CD14-positive monocyte (primary cell): Measurements from ENCODE around the gene EHF. TPM values are rescaled to one million over a fixed set of nuclear protein-coding genes. Genes with fewer than 3 reads are reported as not detected.

Experiments
- DNase-seq, 3 donors: peaks; one replicate each; pipeline ENCODE4 v3.0.0-alpha.2; 2011 to 2022
- H2AFZ ChIP-seq: 2 replicates; pipeline ENCODE4 v1.6.0; 2012; ENCODE audit warnings: mild to moderate bottlenecking, low read depth, low read length, inconsistent platforms; ENCODE audit not compliant: insufficient read depth, poor library complexity, severe bottlenecking
- H3K27ac ChIP-seq, 2 donors: 1 replicate in 1 of 2; 2 replicates in 1 of 2; pipeline ENCODE4 v1.5.1; 2012 to 2013; ENCODE audit warnings: low read length in 2 of 2, control low read depth in 1 of 2, inconsistent platforms in 1 of 2, low read depth in 1 of 2, mild to moderate bottlenecking in 1 of 2
- H3K27me3 ChIP-seq, 2 donors: one replicate each; pipeline versions ENCODE4 v1.6.0 to v1.6.1; 2011 to 2013; ENCODE audit warnings: low read length in 2 of 2; ENCODE audit not compliant: control insufficient read depth in 2 of 2, insufficient read depth in 2 of 2
- H3K36me3 ChIP-seq, 2 donors: replicated peaks in 1 of 2; 1 replicate in 1 of 2; 2 replicates in 1 of 2; pipeline versions ENCODE4 v1.5.1 to v1.6.1; 2012 to 2013; ENCODE audit warnings: low read length in 2 of 2, control low read depth in 1 of 2, inconsistent platforms in 1 of 2, mild to moderate bottlenecking in 1 of 2; ENCODE audit not compliant: insufficient read depth in 2 of 2, control insufficient read depth in 1 of 2
- H3K4me1 ChIP-seq, 2 donors: 1 replicate in 1 of 2; 2 replicates in 1 of 2; pipeline versions ENCODE4 v1.5.1 to v1.6.1; 2012 to 2013; ENCODE audit warnings: low read length in 2 of 2, control low read depth in 1 of 2, inconsistent platforms in 1 of 2, mild to moderate bottlenecking in 1 of 2, moderate library complexity in 1 of 2; ENCODE audit not compliant: insufficient read depth in 2 of 2, control insufficient read depth in 1 of 2
- H3K4me2 ChIP-seq: replicated peaks from 2 replicates; pipeline ENCODE3; 2012; ENCODE audit warnings: low read length, moderate library complexity, mild to moderate bottlenecking; ENCODE audit not compliant: poor library complexity, severe bottlenecking; ENCODE audit errors: extremely low read depth
- H3K4me3 ChIP-seq, 3 experiments: fragments of 200-600 bp in 1 of 3; sonication (generic) in 1 of 3; replicated peaks in 1 of 3; 1 replicate in 2 of 3; 2 replicates in 1 of 3; pipeline ENCODE4 v1.5.1; 2011 to 2013; ENCODE audit warnings: low read length in 3 of 3, mild to moderate bottlenecking in 3 of 3, control low read depth in 2 of 3, low read depth in 2 of 3, inconsistent platforms in 1 of 3, moderate library complexity in 1 of 3
- H3K79me2 ChIP-seq: 2 replicates; pipeline ENCODE4 v1.6.0; 2012; ENCODE audit warnings: mild to moderate bottlenecking, control low read depth, inconsistent platforms, low read length, moderate library complexity; ENCODE audit not compliant: insufficient read depth
- H3K9ac ChIP-seq: 2 replicates; pipeline ENCODE4 v1.6.0; 2017; ENCODE audit warnings: low read length, mild to moderate bottlenecking; ENCODE audit not compliant: insufficient read depth, poor library complexity, severe bottlenecking
- H3K9me3 ChIP-seq, 2 donors: replicated peaks in 1 of 2; 1 replicate in 1 of 2; 2 replicates in 1 of 2; pipeline versions ENCODE4 v1.5.1 to v1.6.1; 2012 to 2013; ENCODE audit warnings: low read length in 2 of 2, control low read depth in 1 of 2; ENCODE audit not compliant: control insufficient read depth in 1 of 2, insufficient read depth in 1 of 2
- H4K20me1 ChIP-seq: 2 replicates; pipeline ENCODE4 v1.6.0; 2012; ENCODE audit warnings: mild to moderate bottlenecking, low read length, control low read depth, moderate library complexity; ENCODE audit not compliant: insufficient read depth
- H3K27ac Mint-ChIP-seq, 7 donors: one replicate each; pipeline ENCODE4 v1.8.0; 2020; ENCODE audit warnings: mild to moderate bottlenecking in 7 of 7, mixed read lengths in 7 of 7, moderate library complexity in 6 of 7, inconsistent platforms in 2 of 7
- H3K27me3 Mint-ChIP-seq, 3 donors: one replicate each; pipeline ENCODE4 v1.8.0; 2021 to 2022; ENCODE audit warnings: low read depth in 3 of 3, mild to moderate bottlenecking in 3 of 3, mixed read lengths in 3 of 3, moderate library complexity in 3 of 3, inconsistent platforms in 1 of 3
- H3K36me3 Mint-ChIP-seq, 2 donors: one replicate each; pipeline ENCODE4 v1.8.0; 2020; ENCODE audit warnings: mixed read lengths in 2 of 2, inconsistent platforms in 1 of 2, mild to moderate bottlenecking in 1 of 2
- H3K4me1 Mint-ChIP-seq: one replicate; pipeline ENCODE4 v1.8.0; 2020; ENCODE audit warnings: mild to moderate bottlenecking, mixed read lengths
- H3K4me3 Mint-ChIP-seq, 2 donors: one replicate each; pipeline ENCODE4 v1.8.0; 2020; ENCODE audit warnings: mild to moderate bottlenecking in 2 of 2, mixed read lengths in 2 of 2, moderate library complexity in 1 of 2
- H3K9me3 Mint-ChIP-seq, 7 donors: one replicate each; pipeline ENCODE4 v1.8.0; 2020 to 2022; ENCODE audit warnings: mixed read lengths in 7 of 7, mild to moderate bottlenecking in 6 of 7, moderate library complexity in 6 of 7, inconsistent platforms in 2 of 7
- WGBS: methylation state at CpG from one replicate; pipeline ENCODE4 v1.1.5; 2013; ENCODE audit warnings: missing lambda C conversion rate; ENCODE audit not compliant: insufficient coverage; 5-methylcytosine and 5-hydroxymethylcytosine counted together
- intact Hi-C, 2 donors: fragments of 100-400 bp; cut with micrococcal nuclease; formaldehyde crosslinking; loops; one replicate each; pipeline versions ENCODE4 v1.15.0 to v1.15.1; 2023
- polyA plus RNA-seq, 3 donors: library from polyadenylated mRNA; depleted of rRNA in 1 of 3; unstranded in 2 of 3; stranded (reverse) in 1 of 3; fragments of 300-500 nt in 2 of 3; fragments of >200 nt in 1 of 3; fragmentation: Illumina TruSeq in 2 of 3; gene quantifications; 1 replicate in 2 of 3; 2 replicates in 1 of 3; pipeline ENCODE4 v1.2.3, GENCODE V29; 2012 to 2021
- TF ChIP-seq, protein P1 (sequence below): fragments of 200-600 bp; IDR thresholded peaks from one replicate; pipeline ENCODE4 v1.8.0; 2022; ENCODE audit warnings: antibody characterized with exemption, mild to moderate bottlenecking

The EHF gene
- polyA plus RNA-seq, 3 donors, result 0.17 to 0.21 TPM; not detected in 1

DNA sequence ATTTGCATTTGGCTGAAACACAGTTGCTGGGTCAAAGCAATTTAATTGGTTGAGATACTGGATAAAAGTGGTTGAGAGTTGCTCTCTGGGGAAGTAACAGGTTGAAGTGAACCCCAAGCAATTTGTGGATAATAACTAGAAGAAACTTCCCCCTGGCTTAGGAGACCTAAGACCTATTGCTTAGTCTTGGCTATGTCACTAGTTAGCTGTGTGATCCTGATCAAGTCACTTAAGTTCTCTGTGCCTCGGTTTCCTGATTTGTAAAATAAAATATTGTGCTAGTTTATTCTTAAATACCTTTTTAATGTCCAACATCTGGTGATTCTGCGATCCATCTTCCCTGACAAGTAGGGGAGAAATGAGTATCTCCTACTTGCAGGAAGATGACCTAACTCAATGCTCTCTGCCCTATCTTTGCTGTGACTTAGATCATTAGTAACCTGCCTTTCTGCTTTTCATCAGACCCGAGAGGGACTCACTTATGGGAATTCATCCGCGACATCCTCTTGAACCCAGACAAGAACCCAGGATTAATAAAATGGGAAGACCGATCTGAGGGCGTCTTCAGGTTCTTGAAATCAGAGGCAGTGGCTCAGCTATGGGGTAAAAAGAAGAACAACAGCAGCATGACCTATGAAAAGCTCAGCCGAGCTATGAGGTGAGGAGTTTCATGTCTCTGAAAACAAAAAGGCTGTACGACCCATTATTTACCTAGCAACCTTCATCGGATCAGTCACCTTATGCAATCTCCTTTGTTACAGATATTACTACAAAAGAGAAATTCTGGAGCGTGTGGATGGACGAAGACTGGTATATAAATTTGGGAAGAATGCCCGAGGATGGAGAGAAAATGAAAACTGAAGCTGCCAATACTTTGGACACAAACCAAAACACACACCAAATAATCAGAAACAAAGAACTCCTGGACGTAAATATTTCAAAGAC lies 37.5 kb downstream of the EHF start:
- TF ChIP-seq, protein P1, sequence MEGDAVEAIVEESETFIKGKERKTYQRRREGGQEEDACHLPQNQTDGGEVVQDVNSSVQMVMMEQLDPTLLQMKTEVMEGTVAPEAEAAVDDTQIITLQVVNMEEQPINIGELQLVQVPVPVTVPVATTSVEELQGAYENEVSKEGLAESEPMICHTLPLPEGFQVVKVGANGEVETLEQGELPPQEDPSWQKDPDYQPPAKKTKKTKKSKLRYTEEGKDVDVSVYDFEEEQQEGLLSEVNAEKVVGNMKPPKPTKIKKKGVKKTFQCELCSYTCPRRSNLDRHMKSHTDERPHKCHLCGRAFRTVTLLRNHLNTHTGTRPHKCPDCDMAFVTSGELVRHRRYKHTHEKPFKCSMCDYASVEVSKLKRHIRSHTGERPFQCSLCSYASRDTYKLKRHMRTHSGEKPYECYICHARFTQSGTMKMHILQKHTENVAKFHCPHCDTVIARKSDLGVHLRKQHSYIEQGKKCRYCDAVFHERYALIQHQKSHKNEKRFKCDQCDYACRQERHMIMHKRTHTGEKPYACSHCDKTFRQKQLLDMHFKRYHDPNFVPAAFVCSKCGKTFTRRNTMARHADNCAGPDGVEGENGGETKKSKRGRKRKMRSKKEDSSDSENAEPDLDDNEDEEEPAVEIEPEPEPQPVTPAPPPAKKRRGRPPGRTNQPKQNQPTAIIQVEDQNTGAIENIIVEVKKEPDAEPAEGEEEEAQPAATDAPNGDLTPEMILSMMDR, result no peak
- 100% methylated on average over 3 of the region's 14 CpGs for WGBS
- no peak overlapping the region for H3K4me3 Mint-ChIP-seq
- H3K27me3 ChIP-seq, result no peaks in the 10 kb centered on the region
- no peak overlapping the region for H3K4me2 ChIP-seq
- H3K4me1 ChIP-seq, result peaks cover 21% of the 10 kb centered on the region in 2 donors
- H3K79me2 ChIP-seq, result no peaks in the 10 kb centered on the region
- peaks cover 0 to 2% of the 10 kb centered on the region in 2 donors for H3K36me3 Mint-ChIP-seq
- intact Hi-C loops, result loop anchor here (10.0 kb wide), 2 partner anchors 74 to 376 kb away; no protein-coding TSS in a partner anchor
- H4K20me1 ChIP-seq, result no peaks in the 10 kb centered on the region
- no peak for DNase-seq
- H3K27ac ChIP-seq, result no peak overlapping the region
- H3K36me3 ChIP-seq, result no peaks in the 10 kb centered on the region
- no peak overlapping the region for H2AFZ ChIP-seq
- H3K9me3 ChIP-seq, result no peaks in the 10 kb centered on the region
- no peak overlapping the region for H3K9ac ChIP-seq
- no peak overlapping the region for H3K27ac Mint-ChIP-seq
- H3K4me1 Mint-ChIP-seq, result peaks cover 24% of the 10 kb centered on the region
- peaks cover 0 to 2% (median 0%) of the 10 kb centered on the region in 7 donors for H3K9me3 Mint-ChIP-seq
- H3K4me3 ChIP-seq, result no peak overlapping the region
- H3K27me3 Mint-ChIP-seq, result peaks cover 0 to 1% (median 0%) of the 10 kb centered on the region in 3 donors

DNA sequence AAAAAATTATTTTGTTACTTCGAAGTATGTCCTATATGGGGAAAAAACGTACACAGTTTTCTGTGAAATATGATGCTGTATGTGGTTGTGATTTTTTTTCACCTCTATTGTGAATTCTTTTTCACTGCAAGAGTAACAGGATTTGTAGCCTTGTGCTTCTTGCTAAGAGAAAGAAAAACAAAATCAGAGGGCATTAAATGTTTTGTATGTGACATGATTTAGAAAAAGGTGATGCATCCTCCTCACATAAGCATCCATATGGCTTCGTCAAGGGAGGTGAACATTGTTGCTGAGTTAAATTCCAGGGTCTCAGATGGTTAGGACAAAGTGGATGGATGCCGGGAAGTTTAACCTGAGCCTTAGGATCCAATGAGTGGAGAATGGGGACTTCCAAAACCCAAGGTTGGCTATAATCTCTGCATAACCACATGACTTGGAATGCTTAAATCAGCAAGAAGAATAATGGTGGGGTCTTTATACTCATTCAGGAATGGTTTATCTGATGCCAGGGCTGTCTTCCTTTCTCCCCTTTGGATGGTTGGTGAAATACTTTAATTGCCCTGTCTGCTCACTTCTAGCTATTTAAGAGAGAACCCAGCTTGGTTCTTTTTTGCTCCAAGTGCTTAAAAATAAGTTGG lies 38.3 kb downstream of the EHF start:
- Mint-ChIP-seq H3K4me1 (peaks cover 16% of the 10 kb centered on the region), H3K4me3 (no peak overlapping the region), H3K9me3 (peaks cover 0 to 2% (median 0%) of the 10 kb centered on the region in 7 donors), H3K27ac (no peak overlapping the region), H3K27me3 (peaks cover 0 to 2% (median 1%) of the 10 kb centered on the region in 3 donors), H3K36me3 (no peaks in the 10 kb centered on the region)
- TF ChIP-seq, protein P1, result no peak
- H3K4me2 ChIP-seq, result no peak overlapping the region
- intact Hi-C loops, result loop anchor here (10.0 kb wide), 2 partner anchors 74 to 376 kb away; no protein-coding TSS in a partner anchor
- no peaks in the 10 kb centered on the region for H3K27me3 ChIP-seq
- H2AFZ ChIP-seq, result no peak overlapping the region
- H4K20me1 ChIP-seq, result no peaks in the 10 kb centered on the region
- H3K4me3 ChIP-seq, result no peak overlapping the region
- no peaks in the 10 kb centered on the region for H3K36me3 ChIP-seq
- no peak for DNase-seq
- peaks cover 12% of the 10 kb centered on the region in 2 donors for H3K4me1 ChIP-seq
- no peaks in the 10 kb centered on the region for H3K9me3 ChIP-seq
- H3K79me2 ChIP-seq, result no peaks in the 10 kb centered on the region
- no peak overlapping the region for H3K9ac ChIP-seq
- 100% methylated on average over 1 of the region's 4 CpGs for WGBS
- H3K27ac ChIP-seq, result no peak overlapping the region
